Uterus (tissue), 2 donors: ENCODE data around the gene GJD2.

ENCODE experiments used
- POLR2A ChIP-seq, 2 donors: fragments of 450-650 bp; IDR thresholded peaks; one replicate each; pipeline ENCODE4 v1.6.1; 2016; ENCODE audit warnings: antibody characterized with exemption in 2 of 2, mild to moderate bottlenecking in 1 of 2, moderate library complexity in 1 of 2
- TF ChIP-seq, protein P1 (sequence below), 4 experiments: fragments of 200-600 bp in 2 of 4; fragments of 450-650 bp in 2 of 4; sonication (generic) in 2 of 4; IDR thresholded peaks; one replicate each; pipeline ENCODE4 v1.5.1; 2016 to 2019; ENCODE audit warnings: antibody characterized with exemption in 4 of 4, mild to moderate bottlenecking in 2 of 4, moderate library complexity in 1 of 4

DNA sequence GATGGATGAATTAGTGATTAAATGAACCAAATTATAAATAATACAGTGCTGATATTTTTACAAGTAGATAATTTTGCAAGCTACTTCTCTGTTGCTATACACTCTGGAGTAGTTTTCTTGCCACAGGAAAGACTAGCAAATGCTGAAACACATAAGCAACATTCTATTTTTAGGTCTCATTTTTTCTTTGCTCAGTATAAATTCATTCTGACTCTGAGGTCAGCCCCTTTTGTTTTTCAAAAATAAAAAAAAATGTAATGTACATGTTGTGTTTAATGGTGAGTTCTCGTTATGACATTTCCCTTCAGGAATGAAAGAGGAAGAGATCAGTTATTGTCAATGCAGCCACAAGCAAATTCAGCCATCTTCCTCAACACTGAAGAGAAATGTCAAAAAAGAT, 24.9 kb downstream of the GJD2 start:
- TF ChIP-seq, protein P1, sequence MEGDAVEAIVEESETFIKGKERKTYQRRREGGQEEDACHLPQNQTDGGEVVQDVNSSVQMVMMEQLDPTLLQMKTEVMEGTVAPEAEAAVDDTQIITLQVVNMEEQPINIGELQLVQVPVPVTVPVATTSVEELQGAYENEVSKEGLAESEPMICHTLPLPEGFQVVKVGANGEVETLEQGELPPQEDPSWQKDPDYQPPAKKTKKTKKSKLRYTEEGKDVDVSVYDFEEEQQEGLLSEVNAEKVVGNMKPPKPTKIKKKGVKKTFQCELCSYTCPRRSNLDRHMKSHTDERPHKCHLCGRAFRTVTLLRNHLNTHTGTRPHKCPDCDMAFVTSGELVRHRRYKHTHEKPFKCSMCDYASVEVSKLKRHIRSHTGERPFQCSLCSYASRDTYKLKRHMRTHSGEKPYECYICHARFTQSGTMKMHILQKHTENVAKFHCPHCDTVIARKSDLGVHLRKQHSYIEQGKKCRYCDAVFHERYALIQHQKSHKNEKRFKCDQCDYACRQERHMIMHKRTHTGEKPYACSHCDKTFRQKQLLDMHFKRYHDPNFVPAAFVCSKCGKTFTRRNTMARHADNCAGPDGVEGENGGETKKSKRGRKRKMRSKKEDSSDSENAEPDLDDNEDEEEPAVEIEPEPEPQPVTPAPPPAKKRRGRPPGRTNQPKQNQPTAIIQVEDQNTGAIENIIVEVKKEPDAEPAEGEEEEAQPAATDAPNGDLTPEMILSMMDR (IDR thresholded peaks at IDR 0.05), result no peak
- TF ChIP-seq POLR2A (IDR thresholded peaks at IDR 0.05), result no peak
